Activated T-helper 17 cell treated with anti-CD3 and anti-CD28 coated beads, Interleukin-2, amount 50 U/mL, for 72 hours (primary cell): Measurements from ENCODE around the gene HMCN1. TPM values are rescaled to one million over a fixed set of nuclear protein-coding genes. Genes with fewer than 3 reads are reported as not detected.
A peak's percentile ranks its signal among the peaks of the same experiment; 100 is the strongest.

Source experiments
- ATAC-seq: fragments of 150-1000 bp; cut with Tn5 transposase; replicated peaks from 2 replicates; pipeline ENCODE4 v1.10.0; 2021; ENCODE audit warnings: mild to moderate bottlenecking, moderate library complexity
- H3K27ac Mint-ChIP-seq: one replicate; pipeline ENCODE4 v1.8.0; 2022; ENCODE audit warnings: mixed read lengths
- H3K27me3 Mint-ChIP-seq: one replicate; pipeline ENCODE4 v1.8.0; 2022; ENCODE audit warnings: mixed read lengths
- H3K36me3 Mint-ChIP-seq: one replicate; pipeline ENCODE4 v1.8.0; 2022; ENCODE audit warnings: low read depth, mild to moderate bottlenecking, mixed read lengths
- H3K4me1 Mint-ChIP-seq: one replicate; pipeline ENCODE4 v1.8.0; 2022; ENCODE audit warnings: mixed read lengths
- H3K4me3 Mint-ChIP-seq: one replicate; pipeline ENCODE4 v1.8.0; 2022; ENCODE audit warnings: mild to moderate bottlenecking, mixed read lengths
- H3K9me3 Mint-ChIP-seq: one replicate; pipeline ENCODE4 v1.8.0; 2022; ENCODE audit warnings: mixed read lengths
- total RNA-seq, 2 donors: library from RNA; stranded (reverse); gene quantifications; one replicate each; pipeline ENCODE4 v1.2.3, GENCODE V29; 2022

Gene HMCN1
- total RNA-seq, 2 donors from 2014 or later, result 0.06 to 1.2 TPM

DNA sequence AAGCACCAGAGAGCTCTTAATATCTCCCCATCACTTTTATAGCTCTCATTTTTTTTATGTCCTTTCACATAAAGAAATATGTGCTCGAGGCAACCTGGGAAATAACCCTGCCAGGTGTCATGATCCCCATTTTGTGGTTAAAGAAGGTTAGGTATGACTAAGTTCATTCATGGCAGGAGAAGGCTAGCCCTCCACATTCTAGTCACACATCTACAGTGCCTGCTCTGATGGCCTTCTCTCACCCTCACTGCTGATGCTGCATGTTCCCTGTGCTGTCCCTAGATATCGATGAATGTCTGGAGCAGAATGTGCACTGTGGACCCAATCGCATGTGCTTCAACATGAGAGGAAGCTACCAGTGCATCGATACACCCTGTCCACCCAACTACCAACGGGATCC, 453.4 kb downstream of the HMCN1 start:
- H3K9me3 Mint-ChIP-seq, result no peaks in the 10 kb centered on the region
- ATAC-seq, result peak; percentile 55
- H3K27me3 Mint-ChIP-seq, result peaks cover 3% of the 10 kb centered on the region
- H3K4me3 Mint-ChIP-seq, result no peak overlapping the region
- H3K27ac Mint-ChIP-seq, result no peak overlapping the region
- no peaks in the 10 kb centered on the region for H3K36me3 Mint-ChIP-seq
- no peaks in the 10 kb centered on the region for H3K4me1 Mint-ChIP-seq

DNA sequence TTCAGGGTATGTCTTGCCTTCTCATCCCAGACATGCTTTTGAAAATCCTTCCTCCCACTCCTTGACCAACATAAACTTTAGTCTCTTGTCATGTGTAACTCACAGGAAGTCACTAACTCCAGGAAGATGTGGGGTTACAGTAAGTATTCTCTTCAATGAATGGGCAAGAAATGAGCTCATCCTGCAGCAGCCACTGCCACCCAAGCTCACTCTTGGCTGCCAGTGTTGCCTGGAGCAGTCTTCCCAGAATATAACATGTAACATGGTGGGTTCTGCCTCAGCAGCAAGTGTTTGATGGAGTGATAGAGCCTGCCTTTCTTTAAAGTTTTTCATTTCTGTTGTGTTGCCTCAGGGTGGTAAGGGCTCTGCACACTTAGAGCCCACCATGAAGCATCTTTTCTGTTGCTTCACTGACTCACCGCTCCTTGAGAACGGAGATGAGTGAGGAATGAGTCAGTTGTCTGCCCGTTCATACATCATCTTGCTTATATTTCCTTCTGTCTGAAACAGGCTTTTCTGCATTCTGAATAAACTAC, 453.9 kb downstream of the HMCN1 start:
- Mint-ChIP-seq H3K36me3 (no peaks in the 10 kb centered on the region), H3K4me1 (no peaks in the 10 kb centered on the region), H3K27ac (no peak overlapping the region), H3K9me3 (no peaks in the 10 kb centered on the region), H3K4me3 (no peak overlapping the region), H3K27me3 (peaks cover 3% of the 10 kb centered on the region)
- ATAC-seq, result peak; percentile 67

GRCh38 chr1:186188736-186189135, 454.5 kb downstream of the HMCN1 start:
- Mint-ChIP-seq H3K4me3 (no peak overlapping the region), H3K9me3 (no peaks in the 10 kb centered on the region), H3K36me3 (no peaks in the 10 kb centered on the region), H3K4me1 (no peaks in the 10 kb centered on the region), H3K27ac (no peak overlapping the region), H3K27me3 (peaks cover 7% of the 10 kb centered on the region)
- ATAC-seq, result no peak

GRCh38 chr1:186189156-186189555, 455.0 kb downstream of the HMCN1 start:
- peaks cover 8% of the 10 kb centered on the region for H3K27me3 Mint-ChIP-seq
- H3K9me3 Mint-ChIP-seq, result no peaks in the 10 kb centered on the region
- no peak overlapping the region for H3K27ac Mint-ChIP-seq
- no peak overlapping the region for H3K4me3 Mint-ChIP-seq
- ATAC-seq, result no peak
- no peaks in the 10 kb centered on the region for H3K36me3 Mint-ChIP-seq
- H3K4me1 Mint-ChIP-seq, result no peaks in the 10 kb centered on the region

DNA sequence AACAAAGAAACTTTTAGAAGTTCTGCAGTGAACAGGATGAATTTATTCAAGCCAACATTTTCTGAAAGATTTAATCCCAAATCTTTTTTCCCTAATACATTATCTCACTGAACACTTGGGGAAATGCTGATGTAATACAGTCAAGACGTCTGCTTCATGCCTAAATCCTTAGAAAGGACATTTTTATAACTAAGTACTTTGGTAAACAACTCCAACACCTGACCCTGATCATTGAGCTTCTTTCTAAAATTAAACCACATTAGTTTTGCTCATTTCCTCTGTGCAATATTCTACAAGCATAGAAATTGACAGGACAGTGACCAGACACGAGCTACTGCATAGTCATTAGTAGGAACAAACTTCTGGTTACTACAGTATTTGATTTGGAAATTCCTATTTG, 457.3 kb downstream of the HMCN1 start:
- Mint-ChIP-seq H3K27me3 (peaks cover 13% of the 10 kb centered on the region), H3K4me3 (no peak overlapping the region), H3K9me3 (no peaks in the 10 kb centered on the region), H3K4me1 (no peaks in the 10 kb centered on the region), H3K27ac (no peak overlapping the region), H3K36me3 (no peaks in the 10 kb centered on the region)
- ATAC-seq, result no peak

DNA sequence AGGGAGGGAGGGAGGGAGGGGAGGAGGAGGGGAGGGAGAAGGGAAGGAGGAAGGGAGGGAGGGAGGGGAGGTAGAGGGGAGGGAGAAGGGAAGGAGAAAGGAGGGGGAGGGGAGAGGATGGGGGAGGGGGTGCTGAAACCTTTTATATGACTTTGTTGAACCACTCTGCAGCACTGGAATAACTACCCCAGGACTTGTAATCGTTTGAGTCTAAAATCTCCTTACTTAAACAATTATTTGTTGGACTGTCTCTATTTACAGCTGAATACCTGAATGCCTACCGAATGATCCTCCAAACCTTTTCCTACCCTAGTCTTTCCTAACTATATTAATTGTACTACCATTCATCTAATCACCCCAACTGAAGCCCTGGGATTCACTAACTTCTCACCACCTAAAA, 459.0 kb downstream of the HMCN1 start:
- no peak overlapping the region for H3K4me3 Mint-ChIP-seq
- no peak overlapping the region for H3K27ac Mint-ChIP-seq
- H3K27me3 Mint-ChIP-seq, result peaks cover 14% of the 10 kb centered on the region
- no peaks in the 10 kb centered on the region for H3K36me3 Mint-ChIP-seq
- no peak for ATAC-seq
- H3K9me3 Mint-ChIP-seq, result no peaks in the 10 kb centered on the region
- H3K4me1 Mint-ChIP-seq, result no peaks in the 10 kb centered on the region

DNA sequence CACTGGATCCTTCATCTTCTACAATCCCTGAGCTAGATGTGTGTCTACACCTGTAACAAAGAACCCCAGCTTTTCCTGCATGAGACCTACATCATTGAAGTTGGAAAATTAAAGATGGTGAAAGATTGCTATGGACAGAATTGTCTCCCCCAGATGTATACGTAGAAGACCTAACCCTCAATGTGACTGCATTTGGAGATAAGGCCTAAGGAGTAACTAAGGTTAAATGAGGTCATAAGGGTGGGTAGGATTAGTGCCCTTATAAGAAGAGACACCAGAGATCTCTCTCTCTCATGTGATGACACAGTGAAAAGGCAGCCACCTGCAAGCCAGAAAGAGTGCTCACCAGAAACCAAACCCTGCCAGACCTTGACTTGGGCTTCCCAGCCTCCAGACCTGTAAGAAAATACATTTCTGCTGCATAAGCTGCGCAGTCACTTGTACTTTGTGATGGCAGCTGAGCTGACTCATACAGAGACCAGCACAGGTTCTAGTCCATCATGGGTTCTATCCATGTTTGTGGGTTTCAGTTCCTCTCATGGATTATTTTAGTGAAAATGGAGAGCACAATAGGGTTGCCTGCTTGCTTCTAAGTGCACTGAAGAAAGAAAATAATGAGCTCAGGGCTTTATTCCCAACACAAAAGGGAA, 460.0 kb downstream of the HMCN1 start:
- no peaks in the 10 kb centered on the region for H3K9me3 Mint-ChIP-seq
- ATAC-seq, result no peak
- H3K36me3 Mint-ChIP-seq, result no peaks in the 10 kb centered on the region
- H3K4me1 Mint-ChIP-seq, result no peaks in the 10 kb centered on the region
- peaks cover 14% of the 10 kb centered on the region for H3K27me3 Mint-ChIP-seq
- H3K27ac Mint-ChIP-seq, result no peak overlapping the region
- no peak overlapping the region for H3K4me3 Mint-ChIP-seq

DNA sequence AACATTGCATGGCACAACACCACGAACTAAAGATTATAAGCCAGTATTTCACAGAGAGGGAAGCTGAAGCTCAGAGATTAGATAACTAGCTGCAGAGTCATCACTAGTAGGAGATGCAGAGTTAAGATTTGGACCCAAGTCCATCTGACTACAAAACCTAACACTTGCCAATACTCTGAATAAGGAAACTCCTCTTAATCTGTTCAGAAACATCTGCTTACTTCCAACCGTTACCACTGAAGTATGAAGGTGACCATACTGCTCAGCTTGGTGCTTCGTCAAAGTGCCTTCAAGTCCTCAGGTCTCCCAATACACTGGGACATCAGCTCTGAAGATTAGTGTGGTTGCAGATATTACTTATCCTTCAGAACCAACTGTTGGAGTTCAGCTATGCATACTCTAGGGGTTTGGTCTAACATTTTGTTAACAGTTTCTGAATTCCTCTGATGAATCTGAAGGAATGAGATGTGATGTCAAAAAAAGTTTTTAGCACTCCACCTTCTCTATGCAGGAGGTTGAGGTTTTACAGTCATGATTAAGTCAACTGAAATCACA, 461.3 kb downstream of the HMCN1 start:
- Mint-ChIP-seq H3K4me1 (no peaks in the 10 kb centered on the region), H3K27ac (no peak overlapping the region), H3K36me3 (no peaks in the 10 kb centered on the region), H3K9me3 (no peaks in the 10 kb centered on the region), H3K4me3 (no peak overlapping the region), H3K27me3 (peaks cover 14% of the 10 kb centered on the region)
- ATAC-seq, result no peak

DNA sequence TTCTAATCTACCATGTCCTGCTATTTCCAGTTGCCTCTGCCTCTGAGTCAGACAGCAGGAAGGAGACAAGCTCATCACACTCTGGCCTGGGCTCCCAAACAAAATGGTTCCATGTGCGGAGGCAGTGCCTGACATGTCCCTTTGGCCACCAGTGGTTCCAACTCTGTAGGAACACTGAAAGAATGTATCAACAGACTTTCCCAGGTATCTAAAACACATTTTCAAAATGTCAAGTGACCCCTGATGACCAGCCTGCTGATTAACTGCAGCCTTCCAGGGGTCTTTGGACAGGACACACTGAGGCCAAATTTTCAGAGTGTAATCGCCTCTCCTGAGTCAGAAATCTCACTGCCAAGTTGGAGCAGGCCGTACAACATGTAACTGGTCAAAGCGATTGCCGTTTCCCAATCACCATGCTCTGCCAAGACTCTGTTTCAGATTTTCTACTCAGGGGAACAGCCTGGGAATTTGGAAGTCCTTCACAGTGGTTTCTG, 468.1 kb downstream of the HMCN1 start:
- Mint-ChIP-seq H3K36me3 (no peaks in the 10 kb centered on the region), H3K27me3 (peaks cover 18% of the 10 kb centered on the region), H3K4me1 (no peaks in the 10 kb centered on the region), H3K27ac (no peak overlapping the region), H3K9me3 (no peaks in the 10 kb centered on the region), H3K4me3 (no peak overlapping the region)
- no peak for ATAC-seq

DNA sequence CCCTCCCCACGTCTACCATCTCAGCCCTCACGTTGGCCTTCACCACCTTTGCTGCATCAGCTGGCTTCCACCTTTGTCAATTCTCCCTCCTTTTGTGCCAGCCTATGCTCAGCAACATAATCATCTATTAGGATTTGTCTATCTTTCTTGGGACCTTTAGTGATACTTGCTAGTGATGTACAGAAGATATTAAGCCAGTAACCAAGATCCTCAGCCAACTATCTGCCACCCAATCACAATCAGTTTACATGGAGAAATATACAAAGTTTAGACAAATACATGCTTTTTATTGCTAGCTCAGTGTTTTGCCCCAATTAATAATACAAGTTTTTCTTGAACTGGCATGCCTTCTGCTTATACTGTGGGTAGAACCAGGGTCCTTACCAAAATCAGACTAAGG, 468.6 kb downstream of the HMCN1 start:
- no peak for ATAC-seq
- H3K27ac Mint-ChIP-seq, result no peak overlapping the region
- no peaks in the 10 kb centered on the region for H3K36me3 Mint-ChIP-seq
- H3K4me1 Mint-ChIP-seq, result no peaks in the 10 kb centered on the region
- no peak overlapping the region for H3K4me3 Mint-ChIP-seq
- H3K9me3 Mint-ChIP-seq, result no peaks in the 10 kb centered on the region
- peaks cover 19% of the 10 kb centered on the region for H3K27me3 Mint-ChIP-seq

- no peak overlapping the region for H3K4me3 Mint-ChIP-seq
- no peak for ATAC-seq
- no peaks in the 10 kb centered on the region for H3K36me3 Mint-ChIP-seq
- no peaks in the 10 kb centered on the region for H3K9me3 Mint-ChIP-seq
- peaks cover 36% of the 10 kb centered on the region for H3K27me3 Mint-ChIP-seq
- no peaks in the 10 kb centered on the region for H3K4me1 Mint-ChIP-seq
- H3K27ac Mint-ChIP-seq, result no peak overlapping the region
Measured at GRCh38 chr1:186206048-186206570, 471.9 kb downstream of the HMCN1 start.

- no peak overlapping the region for H3K27ac Mint-ChIP-seq
- H3K9me3 Mint-ChIP-seq, result no peaks in the 10 kb centered on the region
- no peaks in the 10 kb centered on the region for H3K36me3 Mint-ChIP-seq
- H3K4me3 Mint-ChIP-seq, result no peak overlapping the region
- peaks cover 33% of the 10 kb centered on the region for H3K27me3 Mint-ChIP-seq
- no peaks in the 10 kb centered on the region for H3K4me1 Mint-ChIP-seq
- no peak for ATAC-seq
Measured at GRCh38 chr1:186207391-186208085, 473.3 kb downstream of the HMCN1 start.

DNA sequence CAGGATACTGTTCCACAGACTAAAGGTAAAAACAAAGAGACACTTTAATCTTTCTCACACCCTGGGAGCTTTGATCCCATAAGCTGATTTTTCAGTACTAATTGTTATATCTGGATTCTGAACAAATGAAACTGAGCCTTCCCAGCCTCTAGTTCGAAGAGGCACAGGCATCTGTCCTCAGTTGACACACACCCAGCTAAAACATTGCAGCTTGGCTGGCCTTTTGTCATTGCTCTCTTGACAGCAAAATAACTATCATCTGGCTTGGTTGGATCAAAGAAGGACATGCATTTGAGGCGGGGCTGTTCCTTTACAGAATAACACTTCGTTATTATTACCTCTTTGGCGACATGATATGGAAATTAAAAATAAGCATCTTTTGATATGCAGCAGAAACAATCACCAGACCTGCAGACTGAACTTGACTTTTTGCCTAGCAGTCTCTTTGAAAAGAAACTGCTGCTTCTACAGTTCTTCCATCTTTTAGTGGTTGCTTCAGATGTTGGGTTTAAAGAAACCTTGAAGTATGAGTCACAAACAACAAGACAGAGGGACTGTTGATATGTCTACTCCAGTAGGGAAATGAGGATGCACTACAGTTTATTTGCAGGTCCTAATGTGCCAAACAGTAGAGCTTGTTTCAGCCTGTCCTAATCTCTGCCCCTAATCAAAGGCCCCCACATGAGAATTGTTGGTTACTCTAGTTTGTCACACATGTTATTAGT, 474.4 kb downstream of the HMCN1 start:
- peaks cover 31% of the 10 kb centered on the region for H3K27me3 Mint-ChIP-seq
- H3K4me3 Mint-ChIP-seq, result no peak overlapping the region
- ATAC-seq, result no peak
- no peaks in the 10 kb centered on the region for H3K9me3 Mint-ChIP-seq
- H3K27ac Mint-ChIP-seq, result no peak overlapping the region
- no peaks in the 10 kb centered on the region for H3K36me3 Mint-ChIP-seq
- no peaks in the 10 kb centered on the region for H3K4me1 Mint-ChIP-seq

GRCh38 chr1:186210258-186210657, 476.1 kb downstream of the HMCN1 start:
- Mint-ChIP-seq H3K4me3 (no peak overlapping the region), H3K27ac (no peak overlapping the region), H3K4me1 (no peaks in the 10 kb centered on the region), H3K36me3 (no peaks in the 10 kb centered on the region), H3K27me3 (peaks cover 30% of the 10 kb centered on the region), H3K9me3 (no peaks in the 10 kb centered on the region)
- no peak for ATAC-seq
